K562 (cell line): Measurements from ENCODE around the gene CST7. TPM values are rescaled to one million over a fixed set of nuclear protein-coding genes. Genes with fewer than 3 reads are reported as not detected.

Experiments used
- ATAC-seq: fragments of 200-7000 bp; cut with Tn5 transposase; 3 replicates; pipeline ENCODE4 v1.9.1; 2020; ENCODE audit warnings: moderate library complexity
- BruUV-seq: library from RNA; stranded (reverse); fragments of 400-500 nt; replicated peaks from 2 replicates; lab custom pipeline; 2021; lab: Mats Ljungman, UMichigan
- CTCF ChIA-PET: fragments of 300-600 bp; formaldehyde crosslinking; extraction: SDS; loops from one replicate; lab custom pipeline; 2021; ENCODE audit warnings: low intra/inter-chr PET ratio; lab: Yijun Ruan, JAX
- POLR2A ChIA-PET: fragments of 300-600, 350-650 bp; sonication (Branson Sonifier 250); formaldehyde crosslinking; extraction: SDS; loops from one replicate; lab custom pipeline; 2021; ENCODE audit warnings: antibody characterized with exemption, inconsistent platforms; lab: Yijun Ruan, JAX
- DNase-seq, 4 experiments: peaks; one replicate each; pipeline versions ENCODE4 v3.0.0 to v3.0.0-alpha.2; 2011 to 2018; ENCODE audit warnings: low spot score in 3 of 4, mixed read lengths in 3 of 4; ENCODE audit errors: extremely low read depth in 1 of 4
- FAIRE-seq: peaks from 2 replicates; lab custom pipeline; 2011; peaks lifted over from hg19 to GRCh38; lab: Jason Lieb, UNC
- H2AFZ ChIP-seq: 2 replicates; pipeline ENCODE4 v1.6.0; 2011; ENCODE audit warnings: low read depth, low read length, control low read depth, inconsistent platforms
- H3K27ac ChIP-seq: fragments of 200-600 bp; 3 replicates; pipeline ENCODE4 v1.8.0; 2011; ENCODE audit warnings: low read depth, mild to moderate bottlenecking, control low read depth, inconsistent platforms, low read length, moderate library complexity, mixed read lengths; ENCODE audit errors: extremely low read depth
- H3K27me3 ChIP-seq, 2 experiments: fragments of 300-600 bp in 1 of 2; 2 replicates in 1 of 2; 3 replicates in 1 of 2; pipeline versions ENCODE4 v1.6.0 to v1.8.0; 2011; ENCODE audit warnings: inconsistent platforms in 2 of 2, low read length in 2 of 2, mild to moderate bottlenecking in 1 of 2, mixed read lengths in 1 of 2, moderate library complexity in 1 of 2; ENCODE audit not compliant: control insufficient read depth in 2 of 2, insufficient read depth in 2 of 2
- H3K36me3 ChIP-seq: fragments of 300-600 bp; 3 replicates; pipeline ENCODE4 v1.8.0; 2011; ENCODE audit warnings: mild to moderate bottlenecking, low read length, inconsistent platforms; ENCODE audit not compliant: control insufficient read depth, insufficient read depth
- H3K4me1 ChIP-seq, 2 experiments: fragments of 200-600 bp in 1 of 2; replicated peaks in 1 of 2; 2 replicates in 1 of 2; 3 replicates in 1 of 2; pipeline versions ENCODE4 v1.5.1 to v1.8.0; 2011; ENCODE audit warnings: inconsistent platforms in 2 of 2, low read length in 2 of 2, mild to moderate bottlenecking in 1 of 2, mixed read lengths in 1 of 2, moderate library complexity in 1 of 2; ENCODE audit not compliant: control insufficient read depth in 2 of 2, insufficient read depth in 2 of 2
- H3K4me2 ChIP-seq: 2 replicates; pipeline ENCODE4 v1.6.1; 2011; ENCODE audit warnings: low read length, control low read depth, inconsistent platforms, mixed read lengths; ENCODE audit not compliant: insufficient read depth
- H3K4me3 ChIP-seq: fragments of 200-600 bp; sonication (generic), shearing (Covaris generic); 2 replicates; pipeline ENCODE4 v1.5.1; 2016; ENCODE audit warnings: control low read depth, inconsistent platforms
- H3K79me2 ChIP-seq: fragments of 200-600 bp; 3 replicates; pipeline ENCODE4 v1.8.0; 2011; ENCODE audit warnings: low read length, inconsistent platforms; ENCODE audit not compliant: control insufficient read depth, insufficient read depth
- H3K9ac ChIP-seq, 2 experiments: 2 replicates each; pipeline versions ENCODE4 v1.6.0 to v1.6.1; 2011; ENCODE audit warnings: low read depth in 2 of 2, low read length in 2 of 2, control low read depth in 1 of 2, inconsistent platforms in 1 of 2, mild to moderate bottlenecking in 1 of 2, mixed read lengths in 1 of 2; ENCODE audit not compliant: insufficient read depth in 1 of 2
- H3K9me1 ChIP-seq: one replicate; pipeline ENCODE4 v1.6.0; 2011; ENCODE audit warnings: inconsistent platforms, mild to moderate bottlenecking, low read length, moderate library complexity; ENCODE audit not compliant: control insufficient read depth, insufficient read depth
- H3K9me3 ChIP-seq: replicated peaks from 2 replicates; pipeline ENCODE4 v1.5.1; 2011; ENCODE audit warnings: low read depth, low read length, inconsistent platforms; ENCODE audit not compliant: control insufficient read depth, insufficient read depth
- H4K20me1 ChIP-seq: replicated peaks from 2 replicates; pipeline ENCODE4 v1.6.1; 2011; ENCODE audit warnings: low read length, inconsistent platforms, mixed read lengths; ENCODE audit not compliant: control insufficient read depth, insufficient read depth
- POLR2G ChIP-seq: fragments of 200-400 bp; formaldehyde crosslinking; IDR thresholded peaks from 2 replicates; pipeline ENCODE4 v1.6.1; 2017; ENCODE audit warnings: low read depth, mild to moderate bottlenecking, antibody characterized with exemption, low read length, moderate library complexity
- POU5F1 ChIP-seq: fragments of 150-350 bp; IDR thresholded peaks from 2 replicates; pipeline ENCODE4 v1.6.1; 2014; ENCODE audit warnings: borderline replicate concordance, low read length, low read depth, mild to moderate bottlenecking; ENCODE audit not compliant: partially characterized antibody
- PTRF ChIP-seq: fragments of 450-650 bp; IDR thresholded peaks from 2 replicates; pipeline ENCODE4 v1.6.1; 2016; ENCODE audit warnings: mild to moderate bottlenecking, missing genetic modification characterization, missing compliant biosample characterization
- RBM25 ChIP-seq: fragments of 200-400 bp; formaldehyde crosslinking; IDR thresholded peaks from 2 replicates; pipeline ENCODE4 v1.6.1; 2018; ENCODE audit warnings: low read length, low read depth, moderate library complexity; ENCODE audit not compliant: severe bottlenecking
- TBP ChIP-seq: optimal IDR thresholded peaks from 2 replicates; pipeline ENCODE3; 2011; ENCODE audit warnings: low read depth, low read length, improper control_type of control experiment
- ZSCAN32 ChIP-seq: fragments of 450-650 bp; formaldehyde crosslinking; IDR thresholded peaks from 2 replicates; pipeline ENCODE4 v1.4.0; 2020; ENCODE audit warnings: mild to moderate bottlenecking, moderate library complexity
- WGBS: fragments of 100-300 bp; shearing (Covaris generic); methylation state at CpG from one replicate; pipeline ENCODE4 v1.1.6; 2016; ENCODE audit warnings: low coverage, mixed read lengths; ENCODE audit not compliant: insufficient coverage; ENCODE audit errors: missing lambda C conversion rate; 5-methylcytosine and 5-hydroxymethylcytosine counted together
- in situ Hi-C: fragments of 300-500 bp; cut with MboI; formaldehyde crosslinking; loops from 4 replicates; pipeline ENCODE4 v1.15.0; 2018; ENCODE audit warnings: inconsistent platforms, mixed read lengths
- intact Hi-C: fragments of 100-400 bp; cut with micrococcal nuclease; formaldehyde crosslinking; loops from 2 replicates; pipeline ENCODE4 v1.14.2; 2022
- polyA plus RNA-seq, 8 experiments: library from polyadenylated mRNA; depleted of rRNA in 4 of 8; stranded (reverse) in 5 of 8; unstranded in 3 of 8; fragments of >200 nt; fragmentation: Nextera tagmentation in 2 of 8; fragmentation: Illumina TruSeq in 1 of 8; extraction: Ambion mirVana in 2 of 8; extraction: Trizol in 1 of 8; gene quantifications; 2 replicates each; pipeline versions ENCODE4 v1.2.1 to v1.2.3, GENCODE V29; 2011 to 2014; ENCODE audit warnings: inconsistent platforms in 1 of 8, missing spikeins in 1 of 8
- total RNA-seq, 7 experiments: library from RNA; depleted of rRNA in 6 of 7; stranded (reverse); fragments of >200 nt in 6 of 7; fragmentation: Illumina TruSeq in 2 of 7; extraction: Trizol in 2 of 7; gene quantifications; 2 replicates each; pipeline versions ENCODE4 v1.2.1 to v1.2.3, GENCODE V29; 2011 to 2021; ENCODE audit warnings: low replicate concordance in 1 of 7

CST7 gene
- total and polyA plus RNA-seq, 9 of the 15 experiments (the other 6 are each of a cell fraction or from before 2014, with no cell fraction given), result not detected

GRCh38 chr20:24954566-24954965 lies 5.5 kb downstream of the CST7 start (continued):
- no peak for TF ChIP-seq TBP
- TF ChIP-seq RBM25, result no peak
- TF ChIP-seq, all 486 proteins: peak for 0

GRCh38 chr20:24955045-24955444 lies 6.0 kb downstream of the CST7 start:
- peaks cover 0 to 6% of the 10 kb centered on the region in 2 experiments; a peak in 2 of 5 replicates for H3K4me1 ChIP-seq
- ATAC-seq (no peak), FAIRE-seq (no peak), DNase-seq (no peak)
- no peaks in the 10 kb centered on the region for H3K9me1 ChIP-seq
- no peaks in the 10 kb centered on the region; a peak in 1 of 5 replicates for H3K27me3 ChIP-seq
- no peak overlapping the region for H3K4me3 ChIP-seq
- CTCF ChIA-PET, result no interaction called here
- no peak overlapping the region for H2AFZ ChIP-seq
- WGBS, result 44% methylated on average over 3 of the region's 3 CpGs
- BruUV-seq, result no TSS peak
- no peak overlapping the region for H3K27ac ChIP-seq
- no peaks in the 10 kb centered on the region for H3K9me3 ChIP-seq
- H3K4me2 ChIP-seq, result no peak overlapping the region
- H3K9ac ChIP-seq, result no peak overlapping the region
- no peaks in the 10 kb centered on the region for H4K20me1 ChIP-seq
- H3K79me2 ChIP-seq, result no peaks in the 10 kb centered on the region
- H3K36me3 ChIP-seq, result no peaks in the 10 kb centered on the region
- POLR2A ChIA-PET, result no interaction called here
- TF ChIP-seq POU5F1 (no peak), PTRF (tag) (no peak), ZSCAN32 (CRISPR knock-in tag) (no peak), POLR2G (no peak)
- intact Hi-C loops, result no loop called here
- in situ Hi-C loops, result no loop called here
